IMR-90 (cell line): ENCODE measurements around the gene FGF3. TPM values are rescaled to one million over a fixed set of nuclear protein-coding genes. Genes with fewer than 3 reads are reported as not detected.

Experiments used
- ATAC-seq: fragments of 200-7000 bp; cut with Tn5 transposase; 2 replicates; pipeline ENCODE4 v1.9.1; 2020; ENCODE audit warnings: low read depth, mild to moderate bottlenecking, moderate library complexity
- BruUV-seq: library from RNA; stranded (reverse); fragments of 400-500 nt; replicated peaks from 2 replicates; lab custom pipeline; 2021; lab: Mats Ljungman, UMichigan
- CTCF ChIA-PET: fragments of 300-600 bp; formaldehyde crosslinking; extraction: SDS; loops from one replicate; lab custom pipeline; 2021; ENCODE audit warnings: antibody characterized with exemption; lab: Yijun Ruan, JAX
- POLR2A ChIA-PET: fragments of 300-600 bp; sonication (Branson Sonifier 250); formaldehyde crosslinking; loops from one replicate; lab custom pipeline; 2022; ENCODE audit warnings: antibody characterized with exemption; ENCODE audit not compliant: unreplicated experiment; lab: Charles Lee
- DNase-seq: peaks from one replicate; pipeline ENCODE4 v3.0.0; 2013
- H2AFZ ChIP-seq: replicated peaks from 2 replicates; pipeline ENCODE3; 2013; ENCODE audit warnings: low read length, mild to moderate bottlenecking; ENCODE audit not compliant: poor library complexity
- H2AK5ac ChIP-seq: 2 replicates; pipeline ENCODE4 v1.6.1; 2013; ENCODE audit warnings: low read depth, low read length, inconsistent platforms
- H2AK9ac ChIP-seq: replicated peaks from 2 replicates; pipeline ENCODE3; 2013; ENCODE audit warnings: mild to moderate bottlenecking, low read depth, low read length, moderate library complexity; ENCODE audit not compliant: poor library complexity
- H2BK120ac ChIP-seq: 2 replicates; pipeline ENCODE4 v1.6.1; 2013; ENCODE audit warnings: low read depth, low read length, inconsistent platforms
- H2BK15ac ChIP-seq: 3 replicates; pipeline ENCODE4 v1.6.1; 2013; ENCODE audit warnings: low read depth, low read length, inconsistent platforms
- H2BK20ac ChIP-seq: 2 replicates; pipeline ENCODE4 v1.6.1; 2013; ENCODE audit warnings: low read depth, mild to moderate bottlenecking, inconsistent platforms, low read length, moderate library complexity
- H2BK5ac ChIP-seq: 2 replicates; pipeline ENCODE4 v1.6.1; 2013; ENCODE audit warnings: mild to moderate bottlenecking, low read depth, low read length, inconsistent platforms; ENCODE audit not compliant: poor library complexity, severe bottlenecking
- H3K14ac ChIP-seq: replicated peaks from 2 replicates; pipeline ENCODE4 v1.6.1; 2013; ENCODE audit warnings: low read depth, low read length, inconsistent platforms
- H3K18ac ChIP-seq: 2 replicates; pipeline ENCODE4 v1.6.1; 2013; ENCODE audit warnings: low read depth, low read length, control low read depth
- H3K23ac ChIP-seq: 2 replicates; pipeline ENCODE4 v1.6.1; 2013; ENCODE audit warnings: low read depth, low read length, inconsistent platforms
- H3K27ac ChIP-seq: 2 replicates; pipeline ENCODE4 v1.5.1; 2013; ENCODE audit warnings: mild to moderate bottlenecking, control low read depth, low read length; ENCODE audit not compliant: insufficient read depth
- H3K27me3 ChIP-seq: 2 replicates; pipeline ENCODE4 v1.6.1; 2013; ENCODE audit warnings: low read length; ENCODE audit not compliant: control insufficient read depth, insufficient read depth
- H3K36me3 ChIP-seq: 2 replicates; pipeline ENCODE4 v1.6.1; 2013; ENCODE audit warnings: low read length, mixed read lengths; ENCODE audit not compliant: control insufficient read depth, insufficient read depth
- H3K4ac ChIP-seq: 2 replicates; pipeline ENCODE4 v1.6.1; 2013; ENCODE audit warnings: low read depth, low read length, inconsistent platforms
- H3K4me1 ChIP-seq: 2 replicates; pipeline ENCODE4 v1.6.1; 2013; ENCODE audit warnings: low read length, mixed read lengths; ENCODE audit not compliant: control insufficient read depth, insufficient read depth
- H3K4me2 ChIP-seq: 2 replicates; pipeline ENCODE4 v1.6.1; 2013; ENCODE audit warnings: low read depth, mild to moderate bottlenecking, control low read depth, low read length, moderate library complexity
- H3K4me3 ChIP-seq: 2 replicates; pipeline ENCODE4 v1.5.1; 2013; ENCODE audit warnings: low read depth, mild to moderate bottlenecking, control low read depth, low read length, moderate library complexity; ENCODE audit not compliant: insufficient read depth
- H3K56ac ChIP-seq: 2 replicates; pipeline ENCODE4 v1.6.1; 2013; ENCODE audit warnings: low read length, inconsistent platforms; ENCODE audit not compliant: insufficient read depth; ENCODE audit errors: extremely low read depth
- H3K79me1 ChIP-seq, 2 experiments: 2 replicates each; pipeline ENCODE4 v1.6.1; 2013; ENCODE audit warnings: low read length in 2 of 2, inconsistent platforms in 1 of 2, low read depth in 1 of 2
- H3K9ac ChIP-seq: 2 replicates; pipeline ENCODE4 v1.6.1; 2013; ENCODE audit warnings: low read depth, low read length, control low read depth
- H3K9me1 ChIP-seq: 2 replicates; pipeline ENCODE4 v1.6.1; 2013; ENCODE audit warnings: low read length, inconsistent platforms; ENCODE audit not compliant: insufficient read depth
- H3K9me3 ChIP-seq: 2 replicates; pipeline ENCODE4 v1.6.1; 2013; ENCODE audit warnings: low read length; ENCODE audit not compliant: control insufficient read depth, insufficient read depth
- H4K20me1 ChIP-seq: 2 replicates; pipeline ENCODE4 v1.6.1; 2013; ENCODE audit warnings: low read length, inconsistent platforms; ENCODE audit not compliant: insufficient read depth
- H4K5ac ChIP-seq: 2 replicates; pipeline ENCODE4 v1.6.1; 2013; ENCODE audit warnings: mild to moderate bottlenecking, low read depth, low read length, control low read depth
- H4K8ac ChIP-seq, 2 experiments: 2 replicates each; pipeline ENCODE4 v1.6.1; 2013; ENCODE audit warnings: low read depth in 2 of 2, low read length in 2 of 2, control low read depth in 1 of 2, inconsistent platforms in 1 of 2
- H4K91ac ChIP-seq: 2 replicates; pipeline ENCODE4 v1.6.1; 2013; ENCODE audit warnings: low read depth, low read length, inconsistent platforms; ENCODE audit not compliant: insufficient read depth
- BHLHE40 ChIP-seq: fragments of 150-350 bp; IDR thresholded peaks from 2 replicates; pipeline ENCODE4 v1.6.1; 2016; ENCODE audit warnings: mild to moderate bottlenecking, low read depth, low read length
- CEBPB ChIP-seq: IDR thresholded peaks from 2 replicates; pipeline ENCODE4 v1.6.1; 2012; ENCODE audit warnings: low read depth, low read length, improper control_type of control experiment
- FOS ChIP-seq: fragments of 150-350 bp; IDR thresholded peaks from 2 replicates; pipeline ENCODE4 v1.6.1; 2016; ENCODE audit warnings: low read depth, low read length
- MAFK ChIP-seq: IDR thresholded peaks from 2 replicates; pipeline ENCODE4 v1.6.1; 2012; ENCODE audit warnings: low read depth, low read length, improper control_type of control experiment
- MAZ ChIP-seq: IDR thresholded peaks from 2 replicates; pipeline ENCODE4 v1.6.1; 2012; ENCODE audit warnings: low read depth, mild to moderate bottlenecking, low read length, improper control_type of control experiment, moderate library complexity, borderline replicate concordance
- NFE2L2 ChIP-seq: fragments of 150-350 bp; IDR thresholded peaks from 2 replicates; pipeline ENCODE4 v1.6.1; 2016; ENCODE audit warnings: low read depth, mild to moderate bottlenecking, low read length
- POLR2A ChIP-seq: IDR thresholded peaks from 2 replicates; pipeline ENCODE4 v1.6.1; 2012; ENCODE audit warnings: mild to moderate bottlenecking, low read depth, low read length
- RAD21 ChIP-seq: IDR thresholded peaks from 2 replicates; pipeline ENCODE4 v1.6.1; 2012; ENCODE audit warnings: low read length, improper control_type of control experiment
- RCOR1 ChIP-seq: IDR thresholded peaks from 2 replicates; pipeline ENCODE4 v1.6.1; 2012; ENCODE audit warnings: mild to moderate bottlenecking, low read length, improper control_type of control experiment; ENCODE audit not compliant: insufficient replicate concordance
- RFX5 ChIP-seq: IDR thresholded peaks from 2 replicates; pipeline ENCODE4 v1.8.0; 2012; ENCODE audit warnings: low read depth, mild to moderate bottlenecking, low read length, moderate library complexity
- SMC3 ChIP-seq: fragments of 150-350 bp; IDR thresholded peaks from 2 replicates; pipeline ENCODE4 v1.6.1; 2016; ENCODE audit warnings: low read depth, mild to moderate bottlenecking, antibody characterized with exemption, low read length, moderate library complexity
- USF2 ChIP-seq: fragments of 150-350 bp; IDR thresholded peaks from 2 replicates; pipeline ENCODE4 v1.6.1; 2017; ENCODE audit warnings: mild to moderate bottlenecking, antibody characterized with exemption, low read length, low read depth
- WGBS, 2 experiments: methylation state at CpG; one replicate each; pipeline versions ENCODE4 v1.1.5 to v1.1.7; 2013; ENCODE audit warnings: missing lambda C conversion rate in 2 of 2; ENCODE audit not compliant: insufficient read length in 1 of 2; ENCODE audit errors: extremely low coverage in 2 of 2; 5-methylcytosine and 5-hydroxymethylcytosine counted together
- dilution Hi-C: fragments of 300-500 bp; cut with HindIII; formaldehyde crosslinking; loops from one replicate; pipeline ENCODE4 v1.14.3; 2018; ENCODE audit warnings: low sequenced_read_pairs; ENCODE audit not compliant: unreplicated experiment
- in situ Hi-C: fragments of 300-500 bp; cut with MboI; formaldehyde crosslinking; loops from 3 replicates; pipeline ENCODE4 v1.14.3; 2019; ENCODE audit warnings: low sequenced_read_pairs, inconsistent platforms, mixed read lengths
- intact Hi-C: fragments of 100-400 bp; cut with micrococcal nuclease; formaldehyde crosslinking; loops from 2 replicates; pipeline ENCODE4 v1.10.0; 2022
- polyA plus RNA-seq, 3 experiments: library from polyadenylated mRNA; depleted of rRNA; stranded (reverse); fragments of >200 nt; gene quantifications; 2 replicates each; pipeline ENCODE4 v1.2.3, GENCODE V29; 2012; ENCODE audit warnings: low replicate concordance in 1 of 3
- total RNA-seq: library from RNA; depleted of rRNA; stranded (reverse); fragments of >200 nt; gene quantifications from 2 replicates; pipeline ENCODE4 v1.2.3, GENCODE V29; 2012
- TF ChIP-seq, protein P1 (sequence below): fragments of 150-350 bp; IDR thresholded peaks from 2 replicates; pipeline ENCODE4 v1.6.1; 2016; ENCODE audit warnings: low read depth, mild to moderate bottlenecking, low read length, moderate library complexity, borderline replicate concordance
- TF ChIP-seq, protein P2 (sequence below): conservative IDR thresholded peaks from 2 replicates; pipeline ENCODE4 v1.5.1; 2012; ENCODE audit warnings: mild to moderate bottlenecking, low read depth, low read length, improper control_type of control experiment

Gene FGF3
- total and polyA plus RNA-seq, 2 of the 4 experiments (the other 2 are of a cell fraction) = not detected

GRCh38 chr11:69840371-69841169 is 21.4 kb upstream of the FGF3 start:
- ChIA-PET CTCF (no interaction called here), POLR2A (no interaction called here)
- BruUV-seq = no TSS peak
- H3K4ac ChIP-seq = no peak overlapping the region
- intact Hi-C loops (no loop called here), dilution Hi-C loops (no loop called here), in situ Hi-C loops (no loop called here)
- no peak overlapping the region for H2BK5ac ChIP-seq
- H2BK120ac ChIP-seq = no peak overlapping the region
- no peak overlapping the region for H3K18ac ChIP-seq
- no peak overlapping the region for H4K91ac ChIP-seq
- peaks cover 2% of the 10 kb centered on the region; the same call in 1 of the 2 replicates for H3K9me3 ChIP-seq
- no peaks in the 10 kb centered on the region for H3K9me1 ChIP-seq
- no peak for DNase-seq
- H3K27me3 ChIP-seq = peaks cover 51% of the 10 kb centered on the region
- no peaks in the 10 kb centered on the region for H3K79me1 ChIP-seq
- H2BK15ac ChIP-seq = no peak overlapping the region
- no peak overlapping the region for H3K27ac ChIP-seq
- WGBS, 2 experiments = 50% methylated on average over 8 of the region's 20 CpGs; no CpG with 5 or more reads in 1 of the 2 experiments
- H3K23ac ChIP-seq = no peak overlapping the region
- no peak for ATAC-seq
- H2BK20ac ChIP-seq = no peak overlapping the region
- no peaks in the 10 kb centered on the region for H3K36me3 ChIP-seq
- H4K5ac ChIP-seq = no peak overlapping the region
- TF ChIP-seq MAFK = no peak
- no peak for TF ChIP-seq CEBPB
- TF ChIP-seq, protein P1, sequence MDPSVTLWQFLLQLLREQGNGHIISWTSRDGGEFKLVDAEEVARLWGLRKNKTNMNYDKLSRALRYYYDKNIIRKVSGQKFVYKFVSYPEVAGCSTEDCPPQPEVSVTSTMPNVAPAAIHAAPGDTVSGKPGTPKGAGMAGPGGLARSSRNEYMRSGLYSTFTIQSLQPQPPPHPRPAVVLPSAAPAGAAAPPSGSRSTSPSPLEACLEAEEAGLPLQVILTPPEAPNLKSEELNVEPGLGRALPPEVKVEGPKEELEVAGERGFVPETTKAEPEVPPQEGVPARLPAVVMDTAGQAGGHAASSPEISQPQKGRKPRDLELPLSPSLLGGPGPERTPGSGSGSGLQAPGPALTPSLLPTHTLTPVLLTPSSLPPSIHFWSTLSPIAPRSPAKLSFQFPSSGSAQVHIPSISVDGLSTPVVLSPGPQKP = no peak
- no peak for TF ChIP-seq FOS
- no peak for TF ChIP-seq POLR2A
- TF ChIP-seq NFE2L2 = no peak
- TF ChIP-seq SMC3 = no peak
- no peak for TF ChIP-seq RAD21
- TF ChIP-seq, protein P2, sequence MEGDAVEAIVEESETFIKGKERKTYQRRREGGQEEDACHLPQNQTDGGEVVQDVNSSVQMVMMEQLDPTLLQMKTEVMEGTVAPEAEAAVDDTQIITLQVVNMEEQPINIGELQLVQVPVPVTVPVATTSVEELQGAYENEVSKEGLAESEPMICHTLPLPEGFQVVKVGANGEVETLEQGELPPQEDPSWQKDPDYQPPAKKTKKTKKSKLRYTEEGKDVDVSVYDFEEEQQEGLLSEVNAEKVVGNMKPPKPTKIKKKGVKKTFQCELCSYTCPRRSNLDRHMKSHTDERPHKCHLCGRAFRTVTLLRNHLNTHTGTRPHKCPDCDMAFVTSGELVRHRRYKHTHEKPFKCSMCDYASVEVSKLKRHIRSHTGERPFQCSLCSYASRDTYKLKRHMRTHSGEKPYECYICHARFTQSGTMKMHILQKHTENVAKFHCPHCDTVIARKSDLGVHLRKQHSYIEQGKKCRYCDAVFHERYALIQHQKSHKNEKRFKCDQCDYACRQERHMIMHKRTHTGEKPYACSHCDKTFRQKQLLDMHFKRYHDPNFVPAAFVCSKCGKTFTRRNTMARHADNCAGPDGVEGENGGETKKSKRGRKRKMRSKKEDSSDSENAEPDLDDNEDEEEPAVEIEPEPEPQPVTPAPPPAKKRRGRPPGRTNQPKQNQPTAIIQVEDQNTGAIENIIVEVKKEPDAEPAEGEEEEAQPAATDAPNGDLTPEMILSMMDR = no peak
- no peak for TF ChIP-seq MAZ
- TF ChIP-seq RCOR1 = no peak
- no peak for TF ChIP-seq RFX5
- TF ChIP-seq BHLHE40 = no peak
- TF ChIP-seq USF2 = no peak
- no peak overlapping the region for H3K14ac ChIP-seq
- H3K4me3 ChIP-seq = no peak overlapping the region
- no peak overlapping the region for H2AK9ac ChIP-seq
- H3K56ac ChIP-seq = no peak overlapping the region
- H2AFZ ChIP-seq = no peak overlapping the region
- no peaks in the 10 kb centered on the region for H3K4me1 ChIP-seq
- no peak overlapping the region for H2AK5ac ChIP-seq
- H4K8ac ChIP-seq = no peak overlapping the region
- H3K9ac ChIP-seq = no peak overlapping the region
- no peaks in the 10 kb centered on the region for H4K20me1 ChIP-seq
- no peak overlapping the region for H3K4me2 ChIP-seq
